ENCODE measurements around the gene FAM193A.
"Not testable (repeated sequence)": the region's sequence is repeated elsewhere in the genome, so short reads cannot be mapped to it uniquely, and the experiment has no call there.

Gene FAM193A

GRCh38 chr4:2607822-2608221 is 71.4 kb downstream of the FAM193A start:
- no peak for DNase-seq (ENCODE audit: extremely low read depth in 1 of 2, low read depth in 1 of 2)

GRCh38 chr4:2608291-2608690 is 71.8 kb downstream of the FAM193A start:
- DNase-seq (ENCODE audit: extremely low read depth in 1 of 2, low read depth in 1 of 2) = no peak

GRCh38 chr4:2615821-2616220 is 79.4 kb downstream of the FAM193A start:
- no peak for DNase-seq (ENCODE audit: extremely low read depth in 1 of 2, low read depth in 1 of 2)

- no peak for DNase-seq (ENCODE audit: extremely low read depth in 1 of 2, low read depth in 1 of 2)
Measured at GRCh38 chr4:2617955-2618354, 81.5 kb downstream of the FAM193A start.

- not testable (repeated sequence) for DNase-seq (ENCODE audit: extremely low read depth in 1 of 2, low read depth in 1 of 2)
Measured at GRCh38 chr4:2618729-2619128, 82.3 kb downstream of the FAM193A start.

GRCh38 chr4:2619459-2619858 is 83.0 kb downstream of the FAM193A start:
- no peak for DNase-seq (ENCODE audit: extremely low read depth in 1 of 2, low read depth in 1 of 2)

GRCh38 chr4:2621419-2621818 is 85.0 kb downstream of the FAM193A start:
- DNase-seq (ENCODE audit: extremely low read depth in 1 of 2, low read depth in 1 of 2) = no peak

- DNase-seq (ENCODE audit: extremely low read depth in 1 of 2, low read depth in 1 of 2) = no peak
Measured at GRCh38 chr4:2623442-2623841, 87.0 kb downstream of the FAM193A start.

GRCh38 chr4:2624782-2625530 is 88.5 kb downstream of the FAM193A start:
- no peak for DNase-seq (ENCODE audit: extremely low read depth in 1 of 2, low read depth in 1 of 2)

GRCh38 chr4:2626231-2626630 is 89.8 kb downstream of the FAM193A start:
- DNase-seq (ENCODE audit: extremely low read depth in 1 of 2, low read depth in 1 of 2) = no peak

GRCh38 chr4:2630556-2631273 is 94.3 kb downstream of the FAM193A start:
- DNase-seq (ENCODE audit: extremely low read depth in 1 of 2, low read depth in 1 of 2) = no peak

GRCh38 chr4:2634014-2634413 is 97.6 kb downstream of the FAM193A start:
- DNase-seq (ENCODE audit: extremely low read depth in 1 of 2, low read depth in 1 of 2) = no peak

GRCh38 chr4:2636331-2636730 is 99.9 kb downstream of the FAM193A start:
- DNase-seq (ENCODE audit: extremely low read depth in 1 of 2, low read depth in 1 of 2) = no peak

GRCh38 chr4:2636994-2637393 is 100.5 kb downstream of the FAM193A start:
- DNase-seq (ENCODE audit: extremely low read depth in 1 of 2, low read depth in 1 of 2) = not testable (repeated sequence)

GRCh38 chr4:2637956-2638552 is 101.6 kb downstream of the FAM193A start:
- DNase-seq (ENCODE audit: extremely low read depth in 1 of 2, low read depth in 1 of 2) = no peak

GRCh38 chr4:2638730-2639129 is 102.3 kb downstream of the FAM193A start:
- no peak for DNase-seq (ENCODE audit: extremely low read depth in 1 of 2, low read depth in 1 of 2)

GRCh38 chr4:2642968-2643367 is 106.5 kb downstream of the FAM193A start:
- no peak for DNase-seq (ENCODE audit: extremely low read depth in 1 of 2, low read depth in 1 of 2)

GRCh38 chr4:2643555-2643954 is 107.1 kb downstream of the FAM193A start:
- no peak for DNase-seq (ENCODE audit: extremely low read depth in 1 of 2, low read depth in 1 of 2)

- DNase-seq (ENCODE audit: extremely low read depth in 1 of 2, low read depth in 1 of 2) = no peak
Measured at GRCh38 chr4:2646396-2647149, 110.1 kb downstream of the FAM193A start.

- no peak for DNase-seq (ENCODE audit: extremely low read depth in 1 of 2, low read depth in 1 of 2)
Measured at GRCh38 chr4:2647403-2648158, 111.1 kb downstream of the FAM193A start.

All from stimulated activated CD8-positive, alpha-beta memory T cell treated with anti-CD3 and anti-CD28 coated beads, Interleukin-7, amount 100 ng/mL, for 48 hours (primary cell).